Fibroblast of pulmonary artery (primary cell): ENCODE measurements around the gene RGS17.

Source experiments
- DNase-seq: peaks from one replicate; pipeline ENCODE4 v3.0.0-alpha.2; 2010; ENCODE audit warnings: low read depth
- H3K4me3 ChIP-seq: replicated peaks from 2 replicates; pipeline ENCODE4 v1.5.1; 2011; ENCODE audit warnings: low read depth, mild to moderate bottlenecking, control low read depth, low read length, moderate library complexity
- TF ChIP-seq, protein P1 (sequence below): IDR thresholded peaks from 2 replicates; pipeline ENCODE4 v1.5.1; 2011; ENCODE audit warnings: mild to moderate bottlenecking, control low read depth, low read length, inconsistent platforms; ENCODE audit errors: missing control alignments

The RGS17 gene

GRCh38 chr6:153028963-153029362, 102.1 kb downstream of the RGS17 start:
- TF ChIP-seq, protein P1, sequence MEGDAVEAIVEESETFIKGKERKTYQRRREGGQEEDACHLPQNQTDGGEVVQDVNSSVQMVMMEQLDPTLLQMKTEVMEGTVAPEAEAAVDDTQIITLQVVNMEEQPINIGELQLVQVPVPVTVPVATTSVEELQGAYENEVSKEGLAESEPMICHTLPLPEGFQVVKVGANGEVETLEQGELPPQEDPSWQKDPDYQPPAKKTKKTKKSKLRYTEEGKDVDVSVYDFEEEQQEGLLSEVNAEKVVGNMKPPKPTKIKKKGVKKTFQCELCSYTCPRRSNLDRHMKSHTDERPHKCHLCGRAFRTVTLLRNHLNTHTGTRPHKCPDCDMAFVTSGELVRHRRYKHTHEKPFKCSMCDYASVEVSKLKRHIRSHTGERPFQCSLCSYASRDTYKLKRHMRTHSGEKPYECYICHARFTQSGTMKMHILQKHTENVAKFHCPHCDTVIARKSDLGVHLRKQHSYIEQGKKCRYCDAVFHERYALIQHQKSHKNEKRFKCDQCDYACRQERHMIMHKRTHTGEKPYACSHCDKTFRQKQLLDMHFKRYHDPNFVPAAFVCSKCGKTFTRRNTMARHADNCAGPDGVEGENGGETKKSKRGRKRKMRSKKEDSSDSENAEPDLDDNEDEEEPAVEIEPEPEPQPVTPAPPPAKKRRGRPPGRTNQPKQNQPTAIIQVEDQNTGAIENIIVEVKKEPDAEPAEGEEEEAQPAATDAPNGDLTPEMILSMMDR = no peak
- no peak for DNase-seq
- H3K4me3 ChIP-seq = no peak overlapping the region

DNA sequence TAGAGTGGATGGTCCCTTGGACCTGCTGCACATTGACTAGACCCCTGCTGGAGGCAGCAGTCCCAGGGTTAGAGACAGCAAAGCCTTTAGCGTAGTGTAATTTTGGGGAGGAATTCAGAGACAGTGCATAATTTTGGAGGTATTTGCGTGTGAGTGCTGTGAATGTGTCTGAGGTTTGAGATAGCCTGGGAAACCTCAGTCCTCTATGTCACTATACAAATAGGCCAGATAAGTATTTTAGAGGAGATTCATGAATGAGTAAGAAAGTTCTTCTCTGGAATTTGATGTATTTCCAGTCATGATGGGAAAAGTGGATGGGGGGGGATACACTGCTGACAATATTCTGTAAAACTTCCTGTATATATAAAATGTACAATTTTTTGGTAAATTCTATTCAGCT, 102.8 kb downstream of the RGS17 start:
- TF ChIP-seq, protein P1 = no peak
- DNase-seq = peak; percentile 20
- H3K4me3 ChIP-seq = no peak overlapping the region

GRCh38 chr6:153027480-153027879, 103.6 kb downstream of the RGS17 start:
- TF ChIP-seq, protein P1 = no peak
- no peak for DNase-seq

GRCh38 chr6:153024709-153025017, 106.4 kb downstream of the RGS17 start:
- TF ChIP-seq, protein P1 = no peak

More at GRCh38 chr6:153027480-153027879, 103.6 kb downstream of the RGS17 start:
- H3K4me3 ChIP-seq = no peak overlapping the region

GRCh38 chr6:153023977-153024708, 106.9 kb downstream of the RGS17 start:
- no peak overlapping the region for H3K4me3 ChIP-seq
- TF ChIP-seq, protein P1 = peak; percentile 83
- peak; percentile 73 for DNase-seq

More at GRCh38 chr6:153024709-153025017, 106.4 kb downstream of the RGS17 start:
- no peak for DNase-seq
- no peak overlapping the region for H3K4me3 ChIP-seq

DNA sequence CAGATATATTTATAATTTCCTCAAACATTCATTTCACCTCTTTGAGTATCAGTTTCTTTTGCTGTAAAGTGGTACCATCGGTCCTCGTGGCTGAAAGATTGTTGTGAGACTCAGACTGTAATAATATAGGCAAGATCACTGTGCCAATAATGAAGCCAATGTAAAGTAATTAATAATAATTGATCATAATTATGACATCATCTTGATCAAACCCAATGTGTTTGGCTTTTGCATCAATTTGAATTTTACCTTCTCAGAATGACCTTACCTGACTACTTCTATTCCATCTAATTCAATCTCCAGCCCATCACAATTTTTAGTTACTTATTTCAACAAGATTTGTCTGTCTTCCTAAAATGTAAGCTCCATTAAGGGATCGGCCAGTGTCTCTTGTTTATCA, 112.7 kb downstream of the RGS17 start:
- H3K4me3 ChIP-seq = no peak overlapping the region
- no peak for DNase-seq
- TF ChIP-seq, protein P1 = no peak

GRCh38 chr6:153016846-153017245, 114.2 kb downstream of the RGS17 start:
- H3K4me3 ChIP-seq = no peak overlapping the region
- TF ChIP-seq, protein P1 = no peak
- no peak for DNase-seq
